HG03280 (cell line): ENCODE results near the gene CTBP2.

Experiments
- ATAC-seq: cut with Tn5 transposase; IDR thresholded peaks from one replicate; pipeline ENCODE4 v1.9.1; 2021; ENCODE audit warnings: mild to moderate bottlenecking, moderate library complexity; ENCODE audit not compliant: unreplicated experiment

The CTBP2 gene

GRCh38 chr10:124987788-124988187 is 172.6 kb downstream of the CTBP2 start:
- no peak for ATAC-seq

GRCh38 chr10:124985162-124985561 is 175.2 kb downstream of the CTBP2 start:
- no peak for ATAC-seq

GRCh38 chr10:124984376-124984775 is 176.0 kb downstream of the CTBP2 start:
- no peak for ATAC-seq

- no peak for ATAC-seq
These were observed 177.0 kb downstream of the CTBP2 start for GRCh38 chr10:124983321-124983720.

- ATAC-seq, result no peak
These were observed 182.0 kb downstream of the CTBP2 start for GRCh38 chr10:124978376-124978725.

GRCh38 chr10:124977648-124978375 is 182.6 kb downstream of the CTBP2 start:
- ATAC-seq, result no peak

GRCh38 chr10:124977161-124977560 is 183.2 kb downstream of the CTBP2 start:
- no peak for ATAC-seq

GRCh38 chr10:124975977-124976514 is 184.3 kb downstream of the CTBP2 start:
- no peak for ATAC-seq

- no peak for ATAC-seq
These were observed 186.2 kb downstream of the CTBP2 start for GRCh38 chr10:124974131-124974530.

GRCh38 chr10:124972637-124973036 is 187.7 kb downstream of the CTBP2 start:
- ATAC-seq, result no peak

GRCh38 chr10:124971276-124971675 is 189.1 kb downstream of the CTBP2 start:
- ATAC-seq, result no peak

GRCh38 chr10:124967255-124967654 is 193.1 kb downstream of the CTBP2 start:
- no peak for ATAC-seq

GRCh38 chr10:124966008-124966407 is 194.4 kb downstream of the CTBP2 start:
- ATAC-seq, result no peak

GRCh38 chr10:124963866-124964720 is 196.3 kb downstream of the CTBP2 start:
- ATAC-seq, result no peak

- ATAC-seq, result no peak
These were observed 197.9 kb downstream of the CTBP2 start for GRCh38 chr10:124962421-124962820.

- no peak for ATAC-seq
These were observed 199.2 kb downstream of the CTBP2 start for GRCh38 chr10:124961248-124961570.

- ATAC-seq, result no peak
These were observed 200.8 kb downstream of the CTBP2 start for GRCh38 chr10:124959564-124959963.

GRCh38 chr10:124957404-124957947 is 202.9 kb downstream of the CTBP2 start:
- no peak for ATAC-seq

- ATAC-seq, result no peak
These were observed 203.6 kb downstream of the CTBP2 start for GRCh38 chr10:124956764-124957163.

GRCh38 chr10:124955868-124956267 is 204.5 kb downstream of the CTBP2 start:
- no peak for ATAC-seq

- ATAC-seq, result no peak
These were observed 205.1 kb downstream of the CTBP2 start for GRCh38 chr10:124955243-124955642.

- ATAC-seq, result no peak
These were observed 206.9 kb downstream of the CTBP2 start for GRCh38 chr10:124953421-124953820.
